ENCODE data around the gene SIRT3. TPM values are rescaled to one million over a fixed set of nuclear protein-coding genes. Genes with fewer than 3 reads are reported as not detected.
"Not testable (repeated sequence)": the region's sequence is repeated elsewhere in the genome, so short reads cannot be mapped to it uniquely, and the experiment has no call there.

The SIRT3 gene
- total RNA-seq, 1 donor from 2014 or later = 33.2 TPM

GRCh38 chr11:223884-224283 is 12.3 kb downstream of the SIRT3 start:
- no peaks in the 10 kb centered on the region for H3K4me1 Mint-ChIP-seq
- no peak for DNase-seq (ENCODE audit: low spot score in 2 of 2, unreplicated experiment in 2 of 2)
- H3K9me3 Mint-ChIP-seq = no peaks in the 10 kb centered on the region
- no peak overlapping the region for H3K4me3 Mint-ChIP-seq
- H3K27ac Mint-ChIP-seq = no peak overlapping the region
- peaks cover 19% of the 10 kb centered on the region for H3K36me3 Mint-ChIP-seq
- TF ChIP-seq, protein P1, sequence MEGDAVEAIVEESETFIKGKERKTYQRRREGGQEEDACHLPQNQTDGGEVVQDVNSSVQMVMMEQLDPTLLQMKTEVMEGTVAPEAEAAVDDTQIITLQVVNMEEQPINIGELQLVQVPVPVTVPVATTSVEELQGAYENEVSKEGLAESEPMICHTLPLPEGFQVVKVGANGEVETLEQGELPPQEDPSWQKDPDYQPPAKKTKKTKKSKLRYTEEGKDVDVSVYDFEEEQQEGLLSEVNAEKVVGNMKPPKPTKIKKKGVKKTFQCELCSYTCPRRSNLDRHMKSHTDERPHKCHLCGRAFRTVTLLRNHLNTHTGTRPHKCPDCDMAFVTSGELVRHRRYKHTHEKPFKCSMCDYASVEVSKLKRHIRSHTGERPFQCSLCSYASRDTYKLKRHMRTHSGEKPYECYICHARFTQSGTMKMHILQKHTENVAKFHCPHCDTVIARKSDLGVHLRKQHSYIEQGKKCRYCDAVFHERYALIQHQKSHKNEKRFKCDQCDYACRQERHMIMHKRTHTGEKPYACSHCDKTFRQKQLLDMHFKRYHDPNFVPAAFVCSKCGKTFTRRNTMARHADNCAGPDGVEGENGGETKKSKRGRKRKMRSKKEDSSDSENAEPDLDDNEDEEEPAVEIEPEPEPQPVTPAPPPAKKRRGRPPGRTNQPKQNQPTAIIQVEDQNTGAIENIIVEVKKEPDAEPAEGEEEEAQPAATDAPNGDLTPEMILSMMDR (IDR thresholded peaks at IDR 0.05; ENCODE audit: unreplicated experiment) = no peak
- H3K27me3 Mint-ChIP-seq (ENCODE audit: low read depth) = no peaks in the 10 kb centered on the region

- Mint-ChIP-seq H3K4me1 (no peaks in the 10 kb centered on the region), H3K4me3 (no peak overlapping the region), H3K9me3 (no peaks in the 10 kb centered on the region), H3K27me3 (ENCODE audit: low read depth) (no peaks in the 10 kb centered on the region), H3K27ac (peak overlapping the region; percentile 27), H3K36me3 (peaks cover 16% of the 10 kb centered on the region)
- no peak for DNase-seq (ENCODE audit: low spot score in 2 of 2, unreplicated experiment in 2 of 2)
- TF ChIP-seq, protein P1 (IDR thresholded peaks at IDR 0.05; ENCODE audit: unreplicated experiment) = no peak
Observed at GRCh38 chr11:223026-223789, 12.9 kb downstream of the SIRT3 start.

DNA sequence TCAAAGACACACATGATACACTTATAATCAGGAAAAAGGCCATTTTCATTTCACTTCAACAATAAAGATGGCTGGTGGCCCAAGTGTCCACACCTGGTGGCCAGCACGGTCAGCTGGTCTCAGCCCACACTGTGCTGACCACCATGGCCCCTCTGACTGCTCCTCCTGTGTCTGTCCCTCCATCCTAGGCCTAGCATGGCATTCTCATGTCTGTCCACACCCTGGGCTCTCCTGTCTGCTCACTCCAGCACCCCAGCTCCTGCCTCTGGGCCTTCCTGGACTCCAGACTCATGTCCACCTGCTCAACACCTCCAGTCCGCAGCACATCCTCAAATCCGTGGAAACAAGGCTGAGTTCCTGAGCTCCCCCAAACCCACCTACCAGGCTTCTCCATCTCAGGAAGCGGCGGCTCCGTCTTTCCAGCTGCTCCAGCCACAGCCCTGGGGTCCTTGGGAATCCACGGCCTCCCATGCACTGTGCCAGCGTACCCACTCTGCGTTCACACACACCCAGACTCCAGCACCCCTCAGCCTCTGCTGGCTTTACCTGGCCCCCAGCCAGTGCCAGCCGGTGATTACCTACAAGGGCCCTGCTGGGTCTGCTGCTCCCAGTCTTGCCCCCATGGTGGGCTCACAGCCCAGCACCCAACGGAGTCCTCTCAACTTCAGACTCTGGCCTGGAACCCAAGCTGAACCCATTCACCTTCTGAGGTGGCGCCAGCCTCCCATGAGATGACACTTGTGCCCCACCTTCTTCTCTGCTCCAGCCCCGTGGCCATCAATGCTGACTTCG is 13.9 kb downstream of the SIRT3 start:
- no peak for DNase-seq (ENCODE audit: low spot score in 2 of 2, unreplicated experiment in 2 of 2)
- Mint-ChIP-seq H3K4me1 (no peaks in the 10 kb centered on the region), H3K27me3 (ENCODE audit: low read depth) (no peaks in the 10 kb centered on the region), H3K36me3 (peaks cover 16% of the 10 kb centered on the region), H3K27ac (no peak overlapping the region), H3K9me3 (no peaks in the 10 kb centered on the region), H3K4me3 (no peak overlapping the region)
- TF ChIP-seq, protein P1 (IDR thresholded peaks at IDR 0.05; ENCODE audit: unreplicated experiment) = no peak

DNA sequence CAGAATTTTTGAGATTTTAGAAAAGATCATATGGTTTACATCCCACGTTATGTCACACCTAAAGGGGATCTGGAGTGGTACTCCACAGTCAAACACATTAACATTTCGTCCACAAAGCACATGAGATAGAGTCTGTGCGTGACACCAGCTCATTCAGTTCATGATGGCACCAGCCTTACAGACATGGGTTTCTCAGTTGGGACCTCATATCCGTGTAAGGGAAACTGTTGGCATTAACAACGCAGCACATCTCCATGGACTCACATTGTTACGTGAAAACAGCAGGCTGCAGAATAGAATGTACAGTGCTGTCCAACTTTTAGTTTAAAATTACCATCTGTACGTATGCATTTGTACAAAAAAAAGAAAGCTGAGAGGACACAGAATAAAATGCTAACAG is 14.6 kb downstream of the SIRT3 start:
- no peak overlapping the region for H3K4me3 Mint-ChIP-seq
- no peak overlapping the region for H3K27ac Mint-ChIP-seq
- TF ChIP-seq, protein P1 (IDR thresholded peaks at IDR 0.05; ENCODE audit: unreplicated experiment) = no peak
- no peaks in the 10 kb centered on the region for H3K4me1 Mint-ChIP-seq
- no peaks in the 10 kb centered on the region for H3K9me3 Mint-ChIP-seq
- H3K27me3 Mint-ChIP-seq (ENCODE audit: low read depth) = no peaks in the 10 kb centered on the region
- peaks cover 16% of the 10 kb centered on the region for H3K36me3 Mint-ChIP-seq
- no peak for DNase-seq (ENCODE audit: low spot score in 2 of 2, unreplicated experiment in 2 of 2)

DNA sequence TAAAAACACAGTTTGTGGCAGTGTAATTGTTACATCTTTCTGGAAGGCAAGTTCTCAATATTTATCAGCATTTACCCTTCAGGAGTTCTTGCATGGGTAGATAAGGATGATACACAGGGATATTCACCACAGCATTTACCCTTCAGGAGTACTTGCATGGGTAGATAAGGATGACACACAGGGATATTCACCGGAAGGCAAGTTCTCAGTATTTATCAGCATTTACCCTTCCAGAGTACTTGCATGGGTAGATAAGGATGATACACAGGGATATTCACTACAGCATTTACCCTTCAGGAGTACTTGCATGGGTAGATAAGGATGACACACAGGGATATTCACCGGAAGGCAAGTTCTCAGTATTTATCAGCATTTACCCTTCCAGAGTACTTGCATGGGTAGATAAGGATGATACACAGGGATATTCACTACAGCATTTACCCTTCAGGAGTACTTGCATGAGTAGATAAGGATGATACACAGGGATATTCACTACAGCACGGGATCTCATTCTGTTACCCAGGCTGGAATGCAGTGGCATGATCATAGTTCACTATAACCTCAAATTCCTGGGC is 15.4 kb downstream of the SIRT3 start:
- H3K4me1 Mint-ChIP-seq; DNase-seq (ENCODE audit: low spot score in 2 of 2, unreplicated experiment in 2 of 2); H3K4me3 Mint-ChIP-seq; H3K9me3 Mint-ChIP-seq; H3K27ac Mint-ChIP-seq; H3K27me3 Mint-ChIP-seq (ENCODE audit: low read depth): not testable (repeated sequence)
- peaks cover 16% of the 10 kb centered on the region for H3K36me3 Mint-ChIP-seq
